Stimulated activated CD4-positive, alpha-beta T cell treated with anti-CD3 and anti-CD28 coated beads, Interleukin-12 subunit alpha, Interleukin-12 subunit beta, amount 100 ng/mL, for 24 hours (primary cell): ENCODE results near the gene NYAP1.

Source experiments
- DNase-seq, 2 experiments: peaks; one replicate each; pipeline ENCODE4 v3.0.0-alpha.2; 2020; ENCODE audit warnings: low read depth in 2 of 2

The NYAP1 gene

GRCh38 chr7:100544386-100544785 lies 60.7 kb downstream of the NYAP1 start:
- no peak for DNase-seq
